Measurements from ENCODE around the gene TMED9.

Gene TMED9

DNA sequence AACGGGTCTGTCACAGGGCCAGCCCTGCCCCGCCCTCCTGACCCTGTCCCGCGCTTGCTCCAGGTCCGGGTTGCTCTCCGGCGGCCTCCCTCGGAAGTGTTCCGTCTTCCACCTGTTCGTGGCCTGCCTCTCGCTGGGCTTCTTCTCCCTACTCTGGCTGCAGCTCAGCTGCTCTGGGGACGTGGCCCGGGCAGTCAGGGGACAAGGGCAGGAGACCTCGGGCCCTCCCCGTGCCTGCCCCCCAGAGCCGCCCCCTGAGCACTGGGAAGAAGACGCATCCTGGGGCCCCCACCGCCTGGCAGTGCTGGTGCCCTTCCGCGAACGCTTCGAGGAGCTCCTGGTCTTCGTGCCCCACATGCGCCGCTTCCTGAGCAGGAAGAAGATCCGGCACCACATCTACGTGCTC lies 12.1 kb downstream of the TMED9 start:
- no peaks in the 10 kb centered on the region for H3K9me3 ChIP-seq (replicated peaks; ENCODE audit: insufficient read depth, low read length)
- TF ChIP-seq, protein P1, sequence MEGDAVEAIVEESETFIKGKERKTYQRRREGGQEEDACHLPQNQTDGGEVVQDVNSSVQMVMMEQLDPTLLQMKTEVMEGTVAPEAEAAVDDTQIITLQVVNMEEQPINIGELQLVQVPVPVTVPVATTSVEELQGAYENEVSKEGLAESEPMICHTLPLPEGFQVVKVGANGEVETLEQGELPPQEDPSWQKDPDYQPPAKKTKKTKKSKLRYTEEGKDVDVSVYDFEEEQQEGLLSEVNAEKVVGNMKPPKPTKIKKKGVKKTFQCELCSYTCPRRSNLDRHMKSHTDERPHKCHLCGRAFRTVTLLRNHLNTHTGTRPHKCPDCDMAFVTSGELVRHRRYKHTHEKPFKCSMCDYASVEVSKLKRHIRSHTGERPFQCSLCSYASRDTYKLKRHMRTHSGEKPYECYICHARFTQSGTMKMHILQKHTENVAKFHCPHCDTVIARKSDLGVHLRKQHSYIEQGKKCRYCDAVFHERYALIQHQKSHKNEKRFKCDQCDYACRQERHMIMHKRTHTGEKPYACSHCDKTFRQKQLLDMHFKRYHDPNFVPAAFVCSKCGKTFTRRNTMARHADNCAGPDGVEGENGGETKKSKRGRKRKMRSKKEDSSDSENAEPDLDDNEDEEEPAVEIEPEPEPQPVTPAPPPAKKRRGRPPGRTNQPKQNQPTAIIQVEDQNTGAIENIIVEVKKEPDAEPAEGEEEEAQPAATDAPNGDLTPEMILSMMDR (IDR thresholded peaks at IDR 0.05; ENCODE audit: low read length) = no peak
- TF ChIP-seq EZH2 (optimal IDR thresholded peaks at IDR 0.05; ENCODE audit: low read depth, low read length) (no peak), EZH2phosphoT487 (IDR thresholded peaks at IDR 0.05; ENCODE audit: low read length) (no peak)
- H2AFZ ChIP-seq (ENCODE audit: low read length) = no peak overlapping the region
- H3K27ac ChIP-seq (ENCODE audit: low read length) = no peak overlapping the region
- H3K4me2 ChIP-seq (ENCODE audit: low read depth, low read length) = no peak overlapping the region
- no peaks in the 10 kb centered on the region for H3K36me3 ChIP-seq (replicated peaks; ENCODE audit: insufficient read depth, low read length)
- H3K4me1 ChIP-seq (ENCODE audit: low read length) = peaks cover 4% of the 10 kb centered on the region
- H3K9me2 ChIP-seq (replicated peaks; ENCODE audit: insufficient read depth, low read length) = no peaks in the 10 kb centered on the region
- no peak overlapping the region for H3K4me3 ChIP-seq (ENCODE audit: low read length)
- H3K27me3 ChIP-seq (replicated peaks; ENCODE audit: insufficient read depth, low read length) = no peaks in the 10 kb centered on the region
- no peaks in the 10 kb centered on the region for H3F3A ChIP-seq (ENCODE audit: insufficient read depth, low read length)
- DNase-seq = no peak
- H3K79me2 ChIP-seq (ENCODE audit: low read length) = peaks cover 14% of the 10 kb centered on the region
- no peaks in the 10 kb centered on the region for H4K20me1 ChIP-seq (ENCODE audit: insufficient read depth, low read length)
- H3K9ac ChIP-seq (ENCODE audit: low read length) = no peak overlapping the region

DNA sequence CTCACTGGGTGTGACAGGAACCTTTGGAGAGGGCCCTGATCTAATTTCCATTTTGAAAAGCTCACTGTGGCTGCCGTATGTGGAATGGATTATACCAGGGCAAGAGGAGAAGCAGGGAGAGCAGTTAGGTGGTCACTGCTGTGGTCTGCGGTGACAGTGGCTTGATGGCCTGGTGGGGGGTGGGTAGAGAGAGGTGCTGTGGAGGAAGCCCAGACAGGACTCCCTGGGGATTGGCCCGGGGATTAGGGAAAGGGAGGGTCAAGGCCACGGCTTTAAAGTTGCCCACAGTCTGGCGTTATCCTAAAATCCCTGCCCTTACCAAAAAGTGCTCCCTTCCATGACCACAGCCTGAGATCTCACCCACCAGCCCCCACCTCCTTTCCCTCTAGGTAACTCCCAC lies 12.7 kb downstream of the TMED9 start:
- Histone ChIP-seq H3K9me2 (replicated peaks; ENCODE audit: insufficient read depth, low read length) (no peaks in the 10 kb centered on the region), H3K4me3 (ENCODE audit: low read length) (no peak overlapping the region), H3K27me3 (replicated peaks; ENCODE audit: insufficient read depth, low read length) (no peaks in the 10 kb centered on the region), H3K4me1 (ENCODE audit: low read length) (peaks cover 4% of the 10 kb centered on the region), H2AFZ (ENCODE audit: low read length) (no peak overlapping the region), H3K9ac (ENCODE audit: low read length) (no peak overlapping the region), H3K79me2 (ENCODE audit: low read length) (peaks cover 14% of the 10 kb centered on the region), H3F3A (ENCODE audit: insufficient read depth, low read length) (no peaks in the 10 kb centered on the region), H3K4me2 (ENCODE audit: low read depth, low read length) (no peak overlapping the region), H3K27ac (ENCODE audit: low read length) (no peak overlapping the region), H4K20me1 (ENCODE audit: insufficient read depth, low read length) (no peaks in the 10 kb centered on the region), H3K9me3 (replicated peaks; ENCODE audit: insufficient read depth, low read length) (no peaks in the 10 kb centered on the region), H3K36me3 (replicated peaks; ENCODE audit: insufficient read depth, low read length) (no peaks in the 10 kb centered on the region)
- no peak for DNase-seq
- TF ChIP-seq, protein P1 (IDR thresholded peaks at IDR 0.05; ENCODE audit: low read length) = no peak
- no peak for TF ChIP-seq EZH2 (optimal IDR thresholded peaks at IDR 0.05; ENCODE audit: low read depth, low read length)
- TF ChIP-seq EZH2phosphoT487 (IDR thresholded peaks at IDR 0.05; ENCODE audit: low read length) = no peak

DNA sequence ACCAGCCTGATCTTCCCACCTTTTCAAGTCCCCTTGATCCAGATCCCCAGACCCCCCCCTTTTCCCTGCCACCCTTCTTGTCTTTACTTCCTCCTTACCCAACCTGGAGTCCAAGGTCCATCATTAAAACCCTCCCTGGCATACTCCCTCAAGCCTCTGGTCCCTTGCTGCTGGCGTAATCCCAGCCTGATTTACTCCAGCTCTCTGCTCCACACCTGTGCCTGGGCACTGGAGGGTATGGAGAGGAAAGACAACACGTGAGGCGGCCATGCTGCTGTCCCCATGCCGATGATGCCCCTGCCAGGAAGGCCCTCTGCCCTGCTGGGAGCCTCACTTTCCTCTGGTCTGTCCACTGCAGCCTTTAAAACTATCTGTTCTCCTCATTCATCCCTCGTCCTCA lies 13.1 kb downstream of the TMED9 start:
- Histone ChIP-seq H2AFZ (ENCODE audit: low read length) (no peak overlapping the region), H3K4me3 (ENCODE audit: low read length) (no peak overlapping the region), H3K27me3 (replicated peaks; ENCODE audit: insufficient read depth, low read length) (no peaks in the 10 kb centered on the region), H3K9me3 (replicated peaks; ENCODE audit: insufficient read depth, low read length) (no peaks in the 10 kb centered on the region), H3K79me2 (ENCODE audit: low read length) (peaks cover 14% of the 10 kb centered on the region), H3K4me1 (ENCODE audit: low read length) (peaks cover 4% of the 10 kb centered on the region), H3K9me2 (replicated peaks; ENCODE audit: insufficient read depth, low read length) (no peaks in the 10 kb centered on the region), H3K36me3 (replicated peaks; ENCODE audit: insufficient read depth, low read length) (no peaks in the 10 kb centered on the region), H3K9ac (ENCODE audit: low read length) (no peak overlapping the region), H4K20me1 (ENCODE audit: insufficient read depth, low read length) (no peaks in the 10 kb centered on the region), H3F3A (ENCODE audit: insufficient read depth, low read length) (no peaks in the 10 kb centered on the region), H3K4me2 (ENCODE audit: low read depth, low read length) (no peak overlapping the region), H3K27ac (ENCODE audit: low read length) (no peak overlapping the region)
- no peak for DNase-seq
- TF ChIP-seq EZH2 (optimal IDR thresholded peaks at IDR 0.05; ENCODE audit: low read depth, low read length) (no peak), EZH2phosphoT487 (IDR thresholded peaks at IDR 0.05; ENCODE audit: low read length) (no peak)
- TF ChIP-seq, protein P1 (IDR thresholded peaks at IDR 0.05; ENCODE audit: low read length) = no peak
